ENCODE results near the gene GAA. TPM values are rescaled to one million over a fixed set of nuclear protein-coding genes. Genes with fewer than 3 reads are reported as not detected.

Gene GAA
- total RNA-seq, 1 donor from 2014 or later, result 47.7 TPM

- Histone ChIP-seq H3K4me2 (ENCODE audit: low read length) (no peak overlapping the region), H3K79me2 (ENCODE audit: insufficient read depth, low read length) (no peaks in the 10 kb centered on the region), H3K4me3 (ENCODE audit: insufficient read depth, low read depth, low read length) (no peak overlapping the region), H4K20me1 (ENCODE audit: insufficient read depth, low read length) (no peaks in the 10 kb centered on the region), H3K9ac (ENCODE audit: low read length) (no peak overlapping the region), H2AFZ (ENCODE audit: low read depth, low read length) (no peak overlapping the region), H3K4me1 (ENCODE audit: insufficient read depth, low read length) (no peaks in the 10 kb centered on the region), H3K9me3 (ENCODE audit: insufficient read depth, low read depth, low read length) (no peaks in the 10 kb centered on the region), H3K27ac (ENCODE audit: low read depth, low read length) (no peak overlapping the region), H3K27me3 (ENCODE audit: insufficient read depth, low read length) (peaks cover 5% of the 10 kb centered on the region), H3K36me3 (ENCODE audit: insufficient read depth, low read length) (no peaks in the 10 kb centered on the region)
- Mint-ChIP-seq H3K9me3 (ENCODE audit: unreplicated experiment) (peaks cover 4% of the 10 kb centered on the region), H3K4me1 (ENCODE audit: low read depth, unreplicated experiment) (no peaks in the 10 kb centered on the region), H3K4me3 (ENCODE audit: unreplicated experiment) (no peak overlapping the region), H3K27me3 (ENCODE audit: low read depth, unreplicated experiment) (no peaks in the 10 kb centered on the region), H3K27ac (ENCODE audit: unreplicated experiment) (no peak overlapping the region), H3K36me3 (ENCODE audit: low read depth, unreplicated experiment) (peaks cover 15% of the 10 kb centered on the region)
- TF ChIP-seq, protein P1, sequence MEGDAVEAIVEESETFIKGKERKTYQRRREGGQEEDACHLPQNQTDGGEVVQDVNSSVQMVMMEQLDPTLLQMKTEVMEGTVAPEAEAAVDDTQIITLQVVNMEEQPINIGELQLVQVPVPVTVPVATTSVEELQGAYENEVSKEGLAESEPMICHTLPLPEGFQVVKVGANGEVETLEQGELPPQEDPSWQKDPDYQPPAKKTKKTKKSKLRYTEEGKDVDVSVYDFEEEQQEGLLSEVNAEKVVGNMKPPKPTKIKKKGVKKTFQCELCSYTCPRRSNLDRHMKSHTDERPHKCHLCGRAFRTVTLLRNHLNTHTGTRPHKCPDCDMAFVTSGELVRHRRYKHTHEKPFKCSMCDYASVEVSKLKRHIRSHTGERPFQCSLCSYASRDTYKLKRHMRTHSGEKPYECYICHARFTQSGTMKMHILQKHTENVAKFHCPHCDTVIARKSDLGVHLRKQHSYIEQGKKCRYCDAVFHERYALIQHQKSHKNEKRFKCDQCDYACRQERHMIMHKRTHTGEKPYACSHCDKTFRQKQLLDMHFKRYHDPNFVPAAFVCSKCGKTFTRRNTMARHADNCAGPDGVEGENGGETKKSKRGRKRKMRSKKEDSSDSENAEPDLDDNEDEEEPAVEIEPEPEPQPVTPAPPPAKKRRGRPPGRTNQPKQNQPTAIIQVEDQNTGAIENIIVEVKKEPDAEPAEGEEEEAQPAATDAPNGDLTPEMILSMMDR (IDR thresholded peaks at IDR 0.05; ENCODE audit: insufficient read depth, low read depth, low read length), result no peak
- no peak for TF ChIP-seq EZH2 (IDR thresholded peaks at IDR 0.05; ENCODE audit: insufficient read depth, low read length)
- no peak for DNase-seq (ENCODE audit: low read depth)
- FAIRE-seq, result no peak
Measured at GRCh38 chr17:80109713-80110446, 8.5 kb downstream of the GAA start.

- Histone ChIP-seq H3K27me3 (ENCODE audit: insufficient read depth, low read length) (peaks cover 4% of the 10 kb centered on the region), H3K4me3 (ENCODE audit: insufficient read depth, low read depth, low read length) (no peak overlapping the region), H3K79me2 (ENCODE audit: insufficient read depth, low read length) (no peaks in the 10 kb centered on the region), H4K20me1 (ENCODE audit: insufficient read depth, low read length) (no peaks in the 10 kb centered on the region), H3K4me2 (ENCODE audit: low read length) (no peak overlapping the region), H3K27ac (ENCODE audit: low read depth, low read length) (no peak overlapping the region), H2AFZ (ENCODE audit: low read depth, low read length) (no peak overlapping the region), H3K4me1 (ENCODE audit: insufficient read depth, low read length) (no peaks in the 10 kb centered on the region), H3K9ac (ENCODE audit: low read length) (no peak overlapping the region), H3K9me3 (ENCODE audit: insufficient read depth, low read depth, low read length) (no peaks in the 10 kb centered on the region), H3K36me3 (ENCODE audit: insufficient read depth, low read length) (no peaks in the 10 kb centered on the region)
- Mint-ChIP-seq H3K4me1 (ENCODE audit: low read depth, unreplicated experiment) (no peaks in the 10 kb centered on the region), H3K4me3 (ENCODE audit: unreplicated experiment) (no peak overlapping the region), H3K36me3 (ENCODE audit: low read depth, unreplicated experiment) (peaks cover 18% of the 10 kb centered on the region), H3K27me3 (ENCODE audit: low read depth, unreplicated experiment) (no peaks in the 10 kb centered on the region), H3K27ac (ENCODE audit: unreplicated experiment) (no peak overlapping the region), H3K9me3 (ENCODE audit: unreplicated experiment) (peaks cover 7% of the 10 kb centered on the region)
- DNase-seq (ENCODE audit: low read depth), result no peak
- TF ChIP-seq EZH2 (IDR thresholded peaks at IDR 0.05; ENCODE audit: insufficient read depth, low read length), result no peak
- TF ChIP-seq, protein P1 (IDR thresholded peaks at IDR 0.05; ENCODE audit: insufficient read depth, low read depth, low read length), result no peak
- no peak for FAIRE-seq
Measured at GRCh38 chr17:80110447-80110812, 9.0 kb downstream of the GAA start.
